ENCODE measurements around the gene GLT6D1.
"Not testable (repeated sequence)": the region's sequence is repeated elsewhere in the genome, so short reads cannot be mapped to it uniquely, and the experiment has no call there.

GLT6D1 gene

GRCh38 chr9:135655317-135655716, 16.0 kb upstream of the GLT6D1 start:
- no peak overlapping the region for H3K4me3 Mint-ChIP-seq
- H3K36me3 Mint-ChIP-seq: no peaks in the 10 kb centered on the region
- DNase-seq (ENCODE audit: low spot score in 2 of 2) (no peak), ATAC-seq (peak; percentile 21)
- no peaks in the 10 kb centered on the region for H3K4me1 Mint-ChIP-seq
- H3K9me3 Mint-ChIP-seq: no peaks in the 10 kb centered on the region
- H3K27ac Mint-ChIP-seq: no peak overlapping the region

GRCh38 chr9:135650408-135650807, 11.1 kb upstream of the GLT6D1 start:
- H3K4me1 Mint-ChIP-seq: no peaks in the 10 kb centered on the region
- no peak for DNase-seq (ENCODE audit: low spot score in 2 of 2)
- H3K27ac Mint-ChIP-seq: no peak overlapping the region
- no peaks in the 10 kb centered on the region for H3K36me3 Mint-ChIP-seq
- peaks cover 9% of the 10 kb centered on the region for H3K9me3 Mint-ChIP-seq
- ATAC-seq: no peak
- no peak overlapping the region for H3K4me3 Mint-ChIP-seq

- H3K27ac Mint-ChIP-seq: no peak overlapping the region
- no peak for DNase-seq (ENCODE audit: low spot score in 2 of 2)
- H3K36me3 Mint-ChIP-seq: no peaks in the 10 kb centered on the region
- H3K9me3 Mint-ChIP-seq: peaks cover 18% of the 10 kb centered on the region
- H3K4me3 Mint-ChIP-seq: no peak overlapping the region
- no peak for ATAC-seq
- H3K4me1 Mint-ChIP-seq: no peaks in the 10 kb centered on the region
These were observed 10.2 kb upstream of the GLT6D1 start for GRCh38 chr9:135649508-135649907.

- Mint-ChIP-seq H3K4me3 (no peak overlapping the region), H3K36me3 (no peaks in the 10 kb centered on the region), H3K4me1 (no peaks in the 10 kb centered on the region), H3K9me3 (peaks cover 21% of the 10 kb centered on the region), H3K27ac (no peak overlapping the region)
- no peak for DNase-seq (ENCODE audit: low spot score in 2 of 2)
- no peak for ATAC-seq
These were observed 9.4 kb upstream of the GLT6D1 start for GRCh38 chr9:135648494-135649410.

- ATAC-seq: no peak
- DNase-seq (ENCODE audit: low spot score in 2 of 2): no peak
- peaks cover 25% of the 10 kb centered on the region for H3K9me3 Mint-ChIP-seq
- H3K36me3 Mint-ChIP-seq: no peaks in the 10 kb centered on the region
- no peaks in the 10 kb centered on the region for H3K4me1 Mint-ChIP-seq
- H3K4me3 Mint-ChIP-seq: no peak overlapping the region
- no peak overlapping the region for H3K27ac Mint-ChIP-seq
These were observed 8.5 kb upstream of the GLT6D1 start for GRCh38 chr9:135647884-135648283.

- Mint-ChIP-seq H3K9me3 (peaks cover 25% of the 10 kb centered on the region), H3K4me3 (no peak overlapping the region), H3K27ac (no peak overlapping the region)
These were observed 5.4 kb upstream of the GLT6D1 start for GRCh38 chr9:135644631-135645218.

GRCh38 chr9:135641745-135642144, 2.4 kb upstream of the GLT6D1 start:
- no peaks in the 10 kb centered on the region for H3K36me3 Mint-ChIP-seq
- peaks cover 17% of the 10 kb centered on the region for H3K9me3 Mint-ChIP-seq
- DNase-seq (ENCODE audit: low spot score in 2 of 2): no peak
- H3K4me1 Mint-ChIP-seq: no peaks in the 10 kb centered on the region
- ATAC-seq: no peak
- no peak overlapping the region for H3K27ac Mint-ChIP-seq
- H3K4me3 Mint-ChIP-seq: no peak overlapping the region

More at GRCh38 chr9:135644631-135645218, 5.4 kb upstream of the GLT6D1 start:
- no peaks in the 10 kb centered on the region for H3K36me3 Mint-ChIP-seq
- DNase-seq (ENCODE audit: low spot score in 2 of 2) (no peak), ATAC-seq (no peak)
- no peaks in the 10 kb centered on the region for H3K4me1 Mint-ChIP-seq

- H3K9me3 Mint-ChIP-seq: peaks cover 17% of the 10 kb centered on the region
- no peaks in the 10 kb centered on the region for H3K4me1 Mint-ChIP-seq
- no peaks in the 10 kb centered on the region for H3K36me3 Mint-ChIP-seq
- no peak overlapping the region for H3K4me3 Mint-ChIP-seq
- ATAC-seq: no peak
- DNase-seq (ENCODE audit: low spot score in 2 of 2): no peak
- H3K27ac Mint-ChIP-seq: no peak overlapping the region
These were observed 1.7 kb upstream of the GLT6D1 start for GRCh38 chr9:135641047-135641446.

GRCh38 chr9:135636930-135637530, 2.3 kb downstream of the GLT6D1 start:
- not testable (repeated sequence) for H3K4me3 Mint-ChIP-seq; H3K4me1 Mint-ChIP-seq; ATAC-seq; H3K9me3 Mint-ChIP-seq; DNase-seq (ENCODE audit: low spot score in 2 of 2); H3K36me3 Mint-ChIP-seq; H3K27ac Mint-ChIP-seq

GRCh38 chr9:135632841-135633240, 6.5 kb downstream of the GLT6D1 start:
- ATAC-seq: no peak

GRCh38 chr9:135624282-135624681, 15.1 kb downstream of the GLT6D1 start:
- H3K9me3 Mint-ChIP-seq: peaks cover 7% of the 10 kb centered on the region
- H3K27ac Mint-ChIP-seq: no peak overlapping the region
- H3K36me3 Mint-ChIP-seq: no peaks in the 10 kb centered on the region
- ATAC-seq (no peak), DNase-seq (ENCODE audit: low spot score in 2 of 2) (no peak)
- H3K4me1 Mint-ChIP-seq: no peaks in the 10 kb centered on the region
- H3K4me3 Mint-ChIP-seq: no peak overlapping the region

More at GRCh38 chr9:135632841-135633240, 6.5 kb downstream of the GLT6D1 start:
- Mint-ChIP-seq H3K27ac (no peak overlapping the region), H3K4me3 (no peak overlapping the region), H3K36me3 (no peaks in the 10 kb centered on the region), H3K4me1 (no peaks in the 10 kb centered on the region), H3K9me3 (peaks cover 5% of the 10 kb centered on the region)
- DNase-seq (ENCODE audit: low spot score in 2 of 2): no peak

- H3K27ac Mint-ChIP-seq: no peak overlapping the region
- H3K4me1 Mint-ChIP-seq: no peaks in the 10 kb centered on the region
- ATAC-seq (no peak), DNase-seq (ENCODE audit: low spot score in 2 of 2) (no peak)
- H3K4me3 Mint-ChIP-seq: no peak overlapping the region
- no peaks in the 10 kb centered on the region for H3K36me3 Mint-ChIP-seq
- peaks cover 3% of the 10 kb centered on the region for H3K9me3 Mint-ChIP-seq
These were observed 16.8 kb downstream of the GLT6D1 start for GRCh38 chr9:135622415-135623020.

GRCh38 chr9:135620558-135620957, 18.8 kb downstream of the GLT6D1 start:
- Mint-ChIP-seq H3K27ac (no peak overlapping the region), H3K4me3 (no peak overlapping the region), H3K4me1 (no peaks in the 10 kb centered on the region), H3K9me3 (no peaks in the 10 kb centered on the region), H3K36me3 (no peaks in the 10 kb centered on the region)
- ATAC-seq (no peak), DNase-seq (ENCODE audit: low spot score in 2 of 2) (no peak)

GRCh38 chr9:135619599-135619886, 19.8 kb downstream of the GLT6D1 start:
- DNase-seq (ENCODE audit: low spot score in 2 of 2) (no peak), ATAC-seq (no peak)
- Mint-ChIP-seq H3K4me3 (no peak overlapping the region), H3K9me3 (no peaks in the 10 kb centered on the region), H3K4me1 (no peaks in the 10 kb centered on the region), H3K27ac (no peak overlapping the region), H3K36me3 (no peaks in the 10 kb centered on the region)

GRCh38 chr9:135618866-135619598, 20.3 kb downstream of the GLT6D1 start:
- Mint-ChIP-seq H3K4me3 (no peak overlapping the region), H3K9me3 (no peaks in the 10 kb centered on the region), H3K27ac (no peak overlapping the region), H3K4me1 (no peaks in the 10 kb centered on the region), H3K36me3 (no peaks in the 10 kb centered on the region)
- DNase-seq (ENCODE audit: low spot score in 2 of 2): no peak
- ATAC-seq: no peak

Measured in stimulated activated effector memory CD8-positive, alpha-beta T cell treated with anti-CD3 and anti-CD28 coated beads, Interleukin-12 subunit alpha, Interleukin-12 subunit beta, amount 100 ng/mL, for 72 hours (primary cell).